ENCODE data around the gene NHLRC2.

- TF ChIP-seq CTCF (IDR thresholded peaks at IDR 0.05 in 2 of 3, conservative IDR thresholded peaks at IDR 0.05 in 1 of 3; ENCODE audit: borderline replicate concordance in 1 of 3, insufficient read depth in 1 of 3, low read depth in 2 of 3, low read length in 2 of 3), result no peak
- TF ChIP-seq SIN3A (IDR thresholded peaks at IDR 0.05; ENCODE audit: low read depth), result no peak
- TF ChIP-seq EZH2 (IDR thresholded peaks at IDR 0.05), result no peak
- TF ChIP-seq POLR2A (IDR thresholded peaks at IDR 0.05; ENCODE audit: borderline replicate concordance, extremely low read depth, insufficient read depth, insufficient read length), result no peak
- TF ChIP-seq ZFX (IDR thresholded peaks at IDR 0.05), result no peak
- no peak for TF ChIP-seq ZNF274 (IDR thresholded peaks at IDR 0.05; ENCODE audit: low read depth, low read length)
- TF ChIP-seq, protein P1, sequence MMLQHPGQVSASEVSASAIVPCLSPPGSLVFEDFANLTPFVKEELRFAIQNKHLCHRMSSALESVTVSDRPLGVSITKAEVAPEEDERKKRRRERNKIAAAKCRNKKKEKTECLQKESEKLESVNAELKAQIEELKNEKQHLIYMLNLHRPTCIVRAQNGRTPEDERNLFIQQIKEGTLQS (IDR thresholded peaks at IDR 0.05), result no peak
- TF ChIP-seq POLR2AphosphoS5 (IDR thresholded peaks at IDR 0.05; ENCODE audit: low read depth, low read length), result no peak
- no peak for TF ChIP-seq SP1 (IDR thresholded peaks at IDR 0.05; ENCODE audit: low read depth)
- TF ChIP-seq TCF7L2 (IDR thresholded peaks at IDR 0.05; ENCODE audit: borderline replicate concordance, extremely low read depth, insufficient read depth, insufficient read length), result no peak
- no peak for TF ChIP-seq EGR1 (IDR thresholded peaks at IDR 0.05; ENCODE audit: low read depth)
- no peak for TF ChIP-seq CBX3 (IDR thresholded peaks at IDR 0.05; ENCODE audit: low read depth)
- TF ChIP-seq YY1 (IDR thresholded peaks at IDR 0.05; ENCODE audit: extremely low read depth, insufficient replicate concordance, low read depth, low read length), result no peak
These were observed 40.1 kb downstream of the NHLRC2 start for GRCh38 chr10:113894581-113894980.

Measured in HCT116 (cell line).